Adrenal gland (tissue), 12 donors: ENCODE measurements around the gene SPIB. TPM values are rescaled to one million over a fixed set of nuclear protein-coding genes. Genes with fewer than 3 reads are reported as not detected.

Source experiments
- DNase-seq, 7 donors: peaks; one replicate each; pipeline ENCODE4 v3.0.0-alpha.2; 2019 to 2020
- H3K27ac ChIP-seq, 5 donors: fragments of 200-600 bp; sonication (generic) in 4 of 5; 1 replicate in 3 of 5; 2 replicates in 2 of 5; pipeline versions ENCODE4 v1.5.1 to v1.8.0; 2016 to 2020; ENCODE audit warnings: mild to moderate bottlenecking in 1 of 5
- H3K27me3 ChIP-seq: fragments of 200-600 bp; 2 replicates; pipeline ENCODE4 v1.8.0; 2021
- H3K36me3 ChIP-seq, 2 donors: fragments of 200-600 bp; replicated peaks in 1 of 2; 1 replicate in 1 of 2; 2 replicates in 1 of 2; pipeline versions ENCODE4 v1.5.1 to v1.8.0; 2018 to 2022
- H3K4me1 ChIP-seq, 2 donors: fragments of 200-600 bp; replicated peaks in 1 of 2; 1 replicate in 1 of 2; 2 replicates in 1 of 2; pipeline versions ENCODE4 v1.5.1 to v1.8.0; 2018 to 2021
- H3K4me3 ChIP-seq, 4 donors: fragments of 200-600 bp; sonication (generic) in 3 of 4; one replicate each; pipeline ENCODE4 v1.5.1; 2016 to 2018
- H3K9me3 ChIP-seq, 3 donors: fragments of 200-600 bp; sonication (generic) in 1 of 3; replicated peaks in 1 of 3; 1 replicate in 2 of 3; 2 replicates in 1 of 3; pipeline versions ENCODE4 v1.5.1 to v1.8.0; 2016 to 2021
- POLR2A ChIP-seq, 2 donors: fragments of 450-650 bp; IDR thresholded peaks; one replicate each; pipeline ENCODE4 v1.6.1; 2017; ENCODE audit warnings: antibody characterized with exemption in 2 of 2, mild to moderate bottlenecking in 2 of 2, moderate library complexity in 1 of 2
- WGBS, 4 donors: extraction: QIAGEN DNeasy Blood & Tissue Kit in 2 of 4; methylation state at CpG; one replicate each; pipeline versions ENCODE4 v1.1.5 to v1.1.7; 2013 to 2017; 5-methylcytosine and 5-hydroxymethylcytosine counted together
- intact Hi-C, 2 donors: fragments of 100-400 bp; cut with DNase I; formaldehyde crosslinking; loops; one replicate each; pipeline versions ENCODE4 v1.14.1 to v1.15.0; 2022 to 2023
- polyA plus RNA-seq, 3 donors: library from polyadenylated mRNA; stranded (reverse); fragments of 200-250 nt in 2 of 3; fragments of 350-450 nt in 1 of 3; fragmentation: Illumina TruSeq in 1 of 3; extraction: RNeasy Lipid Tissue Mini Kit (QIAGEN cat#74804) in 1 of 3; gene quantifications; one replicate each; pipeline ENCODE4 v1.2.3, GENCODE V29; 2013 to 2014
- total RNA-seq, 9 donors: library from RNA; depleted of rRNA in 4 of 9; stranded (reverse); fragments of >200 nt in 4 of 9; fragments of 120-200 nt in 1 of 9; fragmentation: NEBNext Ultra II Directional in 1 of 9; extraction: Animal tissue kit (Norgen Biotek cat#: 25700) in 1 of 9; gene quantifications; one replicate each; pipeline versions ENCODE4 v1.1.0 to v1.2.4, GENCODE V29; 2013 to 2023
- TF ChIP-seq, protein P1 (sequence below), 6 experiments: fragments of 450-650 bp in 4 of 6; fragments of 200-600 bp in 2 of 6; sonication (generic) in 1 of 6; IDR thresholded peaks; 1 replicate in 5 of 6; 2 replicates in 1 of 6; pipeline versions ENCODE4 v1.5.1 to v1.8.0; 2016 to 2021; ENCODE audit warnings: antibody characterized with exemption in 6 of 6, mild to moderate bottlenecking in 2 of 6, moderate library complexity in 1 of 6
- donor health status: healthy with polysubstance abuse.
- donor health status: Bipolar disorder and iron deficiency.
- donor health status: DM: yes; HTN: yes; CAD: no.
- donor health status: DM: no; HTN: no; CAD: no.
- donor health status: DM: no; HTN: no; CAD: no.
- donor health status: DM: yes; HTN: yes; CAD: no.

SPIB gene
- total and polyA plus RNA-seq, 12 donors, result 0.03 to 0.29 (median 0.12) TPM; not detected in 8

GRCh38 chr19:50383001-50383851, 35.5 kb upstream of the SPIB start:
- Histone ChIP-seq H3K9me3 (no peaks in the 10 kb centered on the region), H3K36me3 (peaks cover 0 to 47% of the 10 kb centered on the region in 2 donors), H3K27me3 (no peaks in the 10 kb centered on the region), H3K27ac (peak overlapping the region; percentile 25 to 81 (median 73)), H3K4me3 (peak overlapping the region in 2 of 4 donors; percentile 50 to 52), H3K4me1 (peaks cover 8 to 17% of the 10 kb centered on the region in 2 donors)
- no peak for TF ChIP-seq POLR2A (IDR thresholded peaks at IDR 0.05)
- TF ChIP-seq, protein P1, sequence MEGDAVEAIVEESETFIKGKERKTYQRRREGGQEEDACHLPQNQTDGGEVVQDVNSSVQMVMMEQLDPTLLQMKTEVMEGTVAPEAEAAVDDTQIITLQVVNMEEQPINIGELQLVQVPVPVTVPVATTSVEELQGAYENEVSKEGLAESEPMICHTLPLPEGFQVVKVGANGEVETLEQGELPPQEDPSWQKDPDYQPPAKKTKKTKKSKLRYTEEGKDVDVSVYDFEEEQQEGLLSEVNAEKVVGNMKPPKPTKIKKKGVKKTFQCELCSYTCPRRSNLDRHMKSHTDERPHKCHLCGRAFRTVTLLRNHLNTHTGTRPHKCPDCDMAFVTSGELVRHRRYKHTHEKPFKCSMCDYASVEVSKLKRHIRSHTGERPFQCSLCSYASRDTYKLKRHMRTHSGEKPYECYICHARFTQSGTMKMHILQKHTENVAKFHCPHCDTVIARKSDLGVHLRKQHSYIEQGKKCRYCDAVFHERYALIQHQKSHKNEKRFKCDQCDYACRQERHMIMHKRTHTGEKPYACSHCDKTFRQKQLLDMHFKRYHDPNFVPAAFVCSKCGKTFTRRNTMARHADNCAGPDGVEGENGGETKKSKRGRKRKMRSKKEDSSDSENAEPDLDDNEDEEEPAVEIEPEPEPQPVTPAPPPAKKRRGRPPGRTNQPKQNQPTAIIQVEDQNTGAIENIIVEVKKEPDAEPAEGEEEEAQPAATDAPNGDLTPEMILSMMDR (IDR thresholded peaks at IDR 0.05), result no peak
- WGBS, 4 donors, result 40 to 52% (median 45%) methylated on average over 21 of the region's 21 CpGs
- intact Hi-C loops, result no loop called here
- peak in 3 of 7 donors; percentile 50 to 53 (median 51) for DNase-seq

GRCh38 chr19:50383852-50384684, 34.7 kb upstream of the SPIB start, which contains the start of gene POLD1:
Gene POLD1, plus strand, starts transcription at chr19:50384347. Its CDS starts 14,505 bp downstream, at chr19:50398852.
- TF ChIP-seq, protein P1 (IDR thresholded peaks at IDR 0.05), result no peak
- TF ChIP-seq POLR2A (IDR thresholded peaks at IDR 0.05), result peak in 1 of 2 donors; percentile 45
- Histone ChIP-seq H3K36me3 (peaks cover 0 to 39% of the 10 kb centered on the region in 2 donors), H3K4me3 (peak within 1 kb of the TSS; percentile 22 to 52 (median 44)), H3K27ac (peak within 1 kb of the TSS; percentile 47 to 81 (median 73)), H3K4me1 (peaks cover 8 to 17% of the 10 kb centered on the region in 2 donors), H3K27me3 (no peaks in the 10 kb centered on the region), H3K9me3 (no peaks in the 10 kb centered on the region)
- 0 to 1% (median 1%) methylated on average over 16 to 78 of the region's 78 CpGs for WGBS, 4 donors
- intact Hi-C loops, result no loop called here
- DNase-seq, result peak; percentile 98 to 100 (median 99)

DNA sequence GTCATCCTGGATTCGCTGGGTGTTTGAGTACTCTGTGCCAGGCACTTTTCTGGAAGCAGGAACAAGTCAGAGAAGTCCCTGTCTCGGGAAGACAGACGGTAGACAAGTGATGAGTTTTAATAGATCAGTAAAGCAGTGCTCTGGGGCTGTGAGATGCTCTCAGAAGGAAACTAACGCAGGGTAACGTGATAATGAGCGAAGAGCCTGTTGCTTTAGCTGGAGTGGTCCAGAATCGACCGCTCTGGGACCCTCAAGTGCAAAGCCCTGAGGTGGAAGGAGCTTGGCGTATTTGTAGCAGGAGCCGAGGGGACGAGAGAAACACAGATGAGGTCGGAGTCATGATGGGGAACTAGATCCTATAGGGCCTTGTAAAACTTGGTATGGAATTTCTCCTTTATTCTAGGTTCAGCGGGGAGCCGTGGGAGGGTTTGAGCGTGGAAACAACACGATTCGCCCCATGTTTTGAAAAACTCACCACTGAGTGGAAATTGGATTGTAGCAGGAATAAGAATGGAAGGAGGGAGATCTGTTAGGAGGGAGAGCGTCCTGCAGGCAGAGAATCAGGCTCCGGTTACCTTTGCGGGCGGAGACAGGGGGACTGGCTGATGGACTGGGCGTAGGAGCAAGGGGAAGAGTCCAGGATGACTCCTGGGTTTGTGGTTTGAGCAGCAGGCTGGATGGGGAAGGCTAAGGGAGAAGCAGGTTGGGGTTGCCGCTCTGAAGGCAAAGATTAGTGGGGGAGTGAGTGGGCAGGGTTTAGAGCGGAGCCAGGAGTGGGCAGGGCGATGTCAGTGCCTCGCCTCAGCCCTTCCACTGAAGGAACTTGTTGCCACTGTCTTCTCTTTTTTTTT, 33.8 kb upstream of the SPIB start:
- 14 to 16% (median 16%) methylated on average over 25 to 26 of the region's 26 CpGs for WGBS, 4 donors
- H3K4me3 ChIP-seq, result peak overlapping the region in 3 of 4 donors; percentile 39 to 52 (median 50)
- peaks cover 8 to 17% of the 10 kb centered on the region in 2 donors for H3K4me1 ChIP-seq
- intact Hi-C loops, result no loop called here
- H3K27me3 ChIP-seq, result no peaks in the 10 kb centered on the region
- no peak for DNase-seq
- no peaks in the 10 kb centered on the region for H3K9me3 ChIP-seq
- no peak for TF ChIP-seq POLR2A (IDR thresholded peaks at IDR 0.05)
- TF ChIP-seq, protein P1 (IDR thresholded peaks at IDR 0.05), result no peak
- H3K27ac ChIP-seq, result peak overlapping the region in 4 of 5 donors; percentile 54 to 81 (median 75)
- H3K36me3 ChIP-seq, result peaks cover 0 to 30% of the 10 kb centered on the region in 2 donors
